Left lung (tissue), 10 donors: Measurements from ENCODE around the gene LRRC14B. TPM values are rescaled to one million over a fixed set of nuclear protein-coding genes. Genes with fewer than 3 reads are reported as not detected.
"Not testable (repeated sequence)": the region's sequence is repeated elsewhere in the genome, so short reads cannot be mapped to it uniquely, and the experiment has no call there.

Experiments used
- ATAC-seq: fragments of 200-7000 bp; cut with Tn5 transposase; one replicate; pipeline ENCODE4 v1.9.1; 2020; ENCODE audit warnings: moderate library complexity
- DNase-seq, 4 donors: peaks; one replicate each; pipeline ENCODE4 v3.0.0-alpha.2; 2013 to 2020
- H3K27ac ChIP-seq, 2 donors: fragments of 200-600 bp; sonication (generic) in 1 of 2; one replicate each; pipeline versions ENCODE4 v1.5.0 to v1.8.0; 2020 to 2021
- H3K27me3 ChIP-seq, 2 donors: fragments of 200-600 bp; sonication (generic) in 1 of 2; one replicate each; pipeline versions ENCODE4 v1.5.0 to v1.8.0; 2020 to 2021
- H3K36me3 ChIP-seq, 2 donors: fragments of 200-600 bp; sonication (generic) in 1 of 2; one replicate each; pipeline versions ENCODE4 v1.5.0 to v1.8.0; 2020 to 2021
- H3K4me1 ChIP-seq, 2 donors: fragments of 200-600 bp; one replicate each; pipeline ENCODE4 v1.8.0; 2021
- H3K4me3 ChIP-seq, 2 donors: fragments of 200-600 bp; sonication (generic) in 1 of 2; one replicate each; pipeline versions ENCODE4 v1.5.0 to v1.8.0; 2020 to 2021; ENCODE audit warnings: mild to moderate bottlenecking in 1 of 2
- H3K9me3 ChIP-seq, 2 donors: fragments of 200-600 bp; sonication (generic) in 1 of 2; one replicate each; pipeline versions ENCODE4 v1.5.0 to v1.8.0; 2020 to 2021
- CTCF ChIP-seq, 2 donors: fragments of 200-600 bp; sonication (generic) in 1 of 2; IDR thresholded peaks; one replicate each; pipeline versions ENCODE4 v1.5.0 to v1.8.0; 2021; ENCODE audit warnings: antibody characterized with exemption in 2 of 2
- intact Hi-C, 2 donors: fragments of 100-400 bp; cut with DNase I; formaldehyde crosslinking; loops; one replicate each; pipeline versions ENCODE4 v1.11.2 to v1.14.2; 2022
- polyA plus RNA-seq, 6 donors: library from polyadenylated mRNA; unstranded; fragments of 120-200 nt; gene quantifications; one replicate each; pipeline ENCODE4 v1.2.1, GENCODE V29; 2013; ENCODE audit not compliant: insufficient read length in 6 of 6
- total RNA-seq, 2 donors: library from RNA; stranded (reverse); fragmentation: NEBNext Ultra II Directional; extraction: Animal tissue kit (Norgen Biotek cat#: 25700); gene quantifications; one replicate each; pipeline ENCODE4 v1.2.1, GENCODE V29; 2021
- donor health status: DM: no; HTN: yes; CAD: no.
- donor health status: DM: no; HTN: no; CAD: no.

Gene LRRC14B
- total and polyA plus RNA-seq, 8 donors, result 0.08 to 0.14 (median 0.11) TPM; not detected in 3

GRCh38 chr5:225334-225733 lies 34.0 kb downstream of the LRRC14B start:
- ATAC-seq, result no peak
- no peak for DNase-seq
- Histone ChIP-seq H3K27me3 (no peaks in the 10 kb centered on the region), H3K4me1 (peaks cover 0 to 24% of the 10 kb centered on the region in 2 donors), H3K36me3 (peaks cover 0 to 63% of the 10 kb centered on the region in 2 donors), H3K9me3 (no peaks in the 10 kb centered on the region), H3K4me3 (no peak overlapping the region), H3K27ac (no peak overlapping the region)
- intact Hi-C loops, result no loop called here
- TF ChIP-seq CTCF (IDR thresholded peaks at IDR 0.05), result no peak

DNA sequence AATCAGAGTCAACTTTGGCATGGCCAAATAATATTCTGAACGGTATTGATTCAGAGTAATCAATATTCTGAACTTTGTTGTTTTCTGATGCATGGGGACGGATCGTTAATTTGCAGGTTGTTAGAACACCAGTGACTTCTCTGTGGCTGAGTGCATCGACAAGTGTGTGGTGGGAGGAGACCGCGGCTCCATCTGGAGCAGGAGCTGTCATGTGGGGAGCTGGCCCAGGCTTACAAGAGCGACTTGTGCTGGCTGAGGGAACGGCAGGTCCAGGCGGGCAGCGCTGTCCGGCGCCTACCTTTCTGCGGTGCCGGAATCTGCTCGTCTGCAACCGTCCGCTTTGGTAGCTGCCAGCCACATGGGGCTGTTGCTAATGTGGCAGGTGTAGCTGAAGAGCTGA lies 36.1 kb downstream of the LRRC14B start:
- ATAC-seq, H3K27ac ChIP-seq, H3K27me3 ChIP-seq, intact Hi-C loops, DNase-seq, H3K4me3 ChIP-seq, H3K9me3 ChIP-seq: not testable (repeated sequence)
- peaks cover 0 to 10% of the 10 kb centered on the region in 2 donors for H3K4me1 ChIP-seq
- peaks cover 0 to 84% of the 10 kb centered on the region in 2 donors for H3K36me3 ChIP-seq

- ATAC-seq (no peak), DNase-seq (no peak)
- no peak for TF ChIP-seq CTCF (IDR thresholded peaks at IDR 0.05)
- Histone ChIP-seq H3K36me3 (peaks cover 0 to 97% of the 10 kb centered on the region in 2 donors), H3K4me3 (no peak overlapping the region), H3K4me1 (no peaks in the 10 kb centered on the region), H3K9me3 (no peaks in the 10 kb centered on the region), H3K27ac (no peak overlapping the region), H3K27me3 (no peaks in the 10 kb centered on the region)
- intact Hi-C loops, result no loop called here
These were observed 37.6 kb downstream of the LRRC14B start for GRCh38 chr5:228886-229285.

DNA sequence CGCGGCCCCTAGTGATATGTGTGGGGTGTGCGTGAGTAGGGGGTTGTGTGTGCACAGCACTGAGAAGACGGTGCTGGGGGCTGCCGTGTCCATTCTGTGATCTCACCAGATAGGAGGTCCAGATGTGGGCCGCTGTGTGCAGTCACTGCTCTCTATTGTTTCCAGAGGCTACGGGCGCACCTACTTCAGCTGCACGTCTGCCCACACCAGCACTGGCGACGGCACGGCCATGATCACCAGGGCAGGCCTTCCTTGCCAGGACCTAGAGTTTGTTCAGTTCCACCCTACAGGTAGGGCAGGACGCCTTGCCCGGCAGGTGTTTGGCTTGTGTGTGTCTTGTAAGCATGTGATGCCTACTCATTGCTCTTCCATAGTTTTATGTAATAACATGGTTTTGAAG lies 39.4 kb downstream of the LRRC14B start:
- H3K4me1 ChIP-seq, result no peaks in the 10 kb centered on the region
- no peaks in the 10 kb centered on the region for H3K9me3 ChIP-seq
- TF ChIP-seq CTCF (IDR thresholded peaks at IDR 0.05), result no peak
- no peaks in the 10 kb centered on the region for H3K27me3 ChIP-seq
- no peak overlapping the region for H3K4me3 ChIP-seq
- no peak overlapping the region for H3K27ac ChIP-seq
- intact Hi-C loops, result no loop called here
- DNase-seq (no peak), ATAC-seq (no peak)
- peaks cover 0 to 97% of the 10 kb centered on the region in 2 donors for H3K36me3 ChIP-seq

DNA sequence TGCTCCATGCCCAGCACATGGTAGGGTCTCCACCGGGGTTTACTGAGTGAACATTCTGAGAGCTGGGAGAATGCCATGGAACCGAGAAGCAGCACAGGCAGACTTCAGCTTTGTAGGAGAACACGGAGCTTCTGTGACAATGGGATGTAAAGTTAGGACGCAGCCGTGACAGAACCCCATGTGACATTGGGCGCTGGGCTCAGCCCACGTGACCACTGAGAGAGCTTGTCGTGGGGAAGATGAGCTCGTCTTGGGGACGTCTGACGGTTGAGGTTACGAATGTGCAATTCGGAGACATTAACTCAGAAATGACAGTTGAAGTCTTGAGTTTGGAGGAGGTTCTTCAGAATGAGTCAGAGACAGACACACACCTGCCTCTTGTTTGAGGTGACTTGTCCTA lies 40.4 kb downstream of the LRRC14B start:
- Histone ChIP-seq H3K27me3 (no peaks in the 10 kb centered on the region), H3K4me3 (no peak overlapping the region), H3K27ac (no peak overlapping the region), H3K36me3 (peaks cover 0 to 96% of the 10 kb centered on the region in 2 donors), H3K9me3 (no peaks in the 10 kb centered on the region), H3K4me1 (no peaks in the 10 kb centered on the region)
- intact Hi-C loops, result no loop called here
- no peak for DNase-seq
- no peak for TF ChIP-seq CTCF (IDR thresholded peaks at IDR 0.05)
- ATAC-seq, result no peak

DNA sequence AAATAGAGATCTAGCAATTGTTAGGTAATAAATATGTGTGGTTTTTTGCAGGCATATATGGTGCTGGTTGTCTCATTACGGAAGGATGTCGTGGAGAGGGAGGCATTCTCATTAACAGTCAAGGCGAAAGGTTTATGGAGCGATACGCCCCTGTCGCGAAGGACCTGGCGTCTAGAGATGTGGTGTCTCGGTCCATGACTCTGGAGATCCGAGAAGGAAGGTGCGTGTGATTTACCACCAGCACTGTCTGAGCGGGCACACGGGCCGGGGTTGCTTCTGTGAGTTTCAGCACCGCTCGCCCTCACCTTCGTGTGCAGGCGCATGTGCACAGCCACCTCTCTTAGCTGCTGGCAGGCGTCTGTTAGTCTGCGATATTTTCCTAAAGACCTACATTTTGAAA lies 42.1 kb downstream of the LRRC14B start:
- H3K4me1 ChIP-seq, H3K9me3 ChIP-seq, DNase-seq, intact Hi-C loops, ATAC-seq, H3K27me3 ChIP-seq, H3K27ac ChIP-seq, H3K4me3 ChIP-seq: not testable (repeated sequence)
- H3K36me3 ChIP-seq, result peaks cover 0 to 87% of the 10 kb centered on the region in 2 donors
